D721Med (cell line): Measurements from ENCODE around the gene BEX4.
"Not testable (repeated sequence)": the region's sequence is repeated elsewhere in the genome, so short reads cannot be mapped to it uniquely, and the experiment has no call there.

Experiments
- DNase-seq: peaks from one replicate; pipeline ENCODE4 v3.0.0; 2011; ENCODE audit warnings: low spot score; ENCODE audit not compliant: insufficient read length
- FAIRE-seq: peaks from 2 replicates; lab custom pipeline; 2011; peaks lifted over from hg19 to GRCh38; lab: Jason Lieb, UNC
- CTCF ChIP-seq: IDR thresholded peaks from 2 replicates; pipeline ENCODE4 v1.5.1; 2012; ENCODE audit warnings: mild to moderate bottlenecking, control low read depth; ENCODE audit not compliant: insufficient read depth; ENCODE audit errors: missing control alignments

Gene BEX4

GRCh38 chrX:103214870-103215424, at the start of gene BEX4:
TSS of gene BEX4 (plus strand) at chrX:103215108. CDS start at chrX:103216154, 1,046 bp downstream.
- no peak for FAIRE-seq
- no peak for TF ChIP-seq CTCF
- peak; percentile 28 for DNase-seq

- FAIRE-seq (no peak), DNase-seq (no peak)
- TF ChIP-seq CTCF = no peak
These were observed 44.7 kb upstream of the BEX4 start for GRCh38 chrX:103170216-103170615.

- no peak for DNase-seq
- no peak for FAIRE-seq
- no peak for TF ChIP-seq CTCF
These were observed 43.6 kb upstream of the BEX4 start for GRCh38 chrX:103171353-103171752.

- not testable (repeated sequence) for DNase-seq, FAIRE-seq
These were observed 39.7 kb upstream of the BEX4 start for GRCh38 chrX:103175256-103175655.

- TF ChIP-seq CTCF = peak; percentile 59
- FAIRE-seq = no peak
- peak; percentile 17 for DNase-seq
These were observed 38.8 kb upstream of the BEX4 start for GRCh38 chrX:103175944-103176753.

GRCh38 chrX:103177556-103177955, 37.4 kb upstream of the BEX4 start:
- FAIRE-seq (no peak), DNase-seq (no peak)
- no peak for TF ChIP-seq CTCF

- DNase-seq = no peak
- TF ChIP-seq CTCF = no peak
- no peak for FAIRE-seq
These were observed 31.0 kb upstream of the BEX4 start for GRCh38 chrX:103183912-103184311.
